Measurements from ENCODE around the gene CENPX. TPM values are rescaled to one million over a fixed set of nuclear protein-coding genes. Genes with fewer than 3 reads are reported as not detected.

Gene CENPX
- total RNA-seq, 1 donor from 2014 or later: 66.2 TPM

DNA sequence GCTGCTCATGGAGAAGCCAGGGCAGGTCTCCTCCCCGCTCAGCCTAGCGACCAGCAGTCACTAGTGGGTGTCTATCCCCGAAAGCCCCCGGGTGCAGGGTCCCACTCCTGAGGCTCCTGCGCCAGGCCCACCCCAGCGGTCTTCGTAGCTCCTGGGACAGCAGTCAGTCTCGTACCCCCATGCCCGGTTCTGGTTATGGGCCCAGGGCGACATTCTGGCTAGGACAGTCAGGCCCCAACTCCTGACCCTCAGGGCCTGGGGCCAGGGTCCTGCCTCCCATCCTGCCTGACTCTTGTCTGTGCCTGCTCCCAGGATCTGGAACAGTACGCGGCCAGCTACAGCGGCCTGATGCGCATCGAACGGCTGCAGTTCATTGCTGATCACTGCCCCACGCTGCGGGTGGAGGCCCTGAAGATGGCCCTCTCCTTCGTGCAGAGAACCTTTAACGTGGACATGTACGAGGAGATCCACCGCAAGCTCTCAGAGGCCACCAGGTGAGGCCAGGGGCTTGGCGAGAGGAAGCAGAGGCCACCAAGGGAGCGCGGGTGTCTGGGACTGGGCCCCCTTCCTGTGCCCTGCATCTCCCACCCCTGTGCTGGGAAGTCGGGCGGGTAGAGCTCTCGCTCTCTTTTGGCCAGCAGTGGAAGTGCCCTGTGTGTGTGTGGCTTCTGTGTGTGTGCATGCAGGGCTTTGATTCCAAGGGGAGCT, 31.0 kb upstream of the CENPX start:
- H3K27ac Mint-ChIP-seq: no peak overlapping the region
- no peaks in the 10 kb centered on the region for H3K27me3 Mint-ChIP-seq
- peak overlapping the region; percentile 85 for H3K4me3 Mint-ChIP-seq (ENCODE audit: low read depth)
- no peaks in the 10 kb centered on the region for H3K36me3 Mint-ChIP-seq (ENCODE audit: insufficient read depth)
- H3K4me1 Mint-ChIP-seq (ENCODE audit: low read depth): peaks cover 9% of the 10 kb centered on the region
- H3K9me3 Mint-ChIP-seq (ENCODE audit: low read depth): no peaks in the 10 kb centered on the region
- DNase-seq (ENCODE audit: low spot score, unreplicated experiment): no peak
- no peak for TF ChIP-seq CTCF (IDR thresholded peaks at IDR 0.05; ENCODE audit: unreplicated experiment)

GRCh38 chr17:82053130-82053529, 30.5 kb upstream of the CENPX start:
- DNase-seq (ENCODE audit: low spot score, unreplicated experiment): no peak
- Mint-ChIP-seq H3K4me1 (ENCODE audit: low read depth) (peaks cover 9% of the 10 kb centered on the region), H3K36me3 (ENCODE audit: insufficient read depth) (no peaks in the 10 kb centered on the region), H3K4me3 (ENCODE audit: low read depth) (peak overlapping the region; percentile 85), H3K27ac (no peak overlapping the region), H3K27me3 (no peaks in the 10 kb centered on the region), H3K9me3 (ENCODE audit: low read depth) (no peaks in the 10 kb centered on the region)
- TF ChIP-seq CTCF (IDR thresholded peaks at IDR 0.05; ENCODE audit: unreplicated experiment): no peak

DNA sequence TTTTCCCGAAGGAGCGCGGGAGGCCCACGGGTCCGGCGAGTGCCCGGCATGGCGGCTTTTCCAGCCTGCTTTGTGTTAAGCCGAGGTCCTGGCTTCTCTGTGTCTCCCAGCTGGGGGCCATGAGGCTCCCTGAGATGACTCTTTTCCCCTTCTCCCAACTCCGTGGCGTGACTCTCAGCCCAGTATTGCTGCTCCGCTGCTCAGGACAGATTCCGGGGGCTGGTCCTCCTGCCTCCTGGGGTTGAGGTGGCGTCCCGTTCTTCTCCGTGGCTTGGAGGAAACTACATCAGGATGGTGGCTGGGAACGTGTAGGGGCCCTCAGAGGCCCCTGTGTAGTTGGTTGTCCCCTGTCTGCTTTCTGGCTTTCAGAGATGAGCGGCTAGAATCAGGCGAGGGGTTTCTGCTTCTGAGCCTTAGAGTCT, 30.0 kb upstream of the CENPX start:
- Mint-ChIP-seq H3K9me3 (ENCODE audit: low read depth) (no peaks in the 10 kb centered on the region), H3K27me3 (no peaks in the 10 kb centered on the region), H3K27ac (peak overlapping the region; percentile 62), H3K4me3 (ENCODE audit: low read depth) (peak overlapping the region; percentile 85), H3K4me1 (ENCODE audit: low read depth) (peaks cover 9% of the 10 kb centered on the region), H3K36me3 (ENCODE audit: insufficient read depth) (peaks cover 1% of the 10 kb centered on the region)
- no peak for TF ChIP-seq CTCF (IDR thresholded peaks at IDR 0.05; ENCODE audit: unreplicated experiment)
- no peak for DNase-seq (ENCODE audit: low spot score, unreplicated experiment)

DNA sequence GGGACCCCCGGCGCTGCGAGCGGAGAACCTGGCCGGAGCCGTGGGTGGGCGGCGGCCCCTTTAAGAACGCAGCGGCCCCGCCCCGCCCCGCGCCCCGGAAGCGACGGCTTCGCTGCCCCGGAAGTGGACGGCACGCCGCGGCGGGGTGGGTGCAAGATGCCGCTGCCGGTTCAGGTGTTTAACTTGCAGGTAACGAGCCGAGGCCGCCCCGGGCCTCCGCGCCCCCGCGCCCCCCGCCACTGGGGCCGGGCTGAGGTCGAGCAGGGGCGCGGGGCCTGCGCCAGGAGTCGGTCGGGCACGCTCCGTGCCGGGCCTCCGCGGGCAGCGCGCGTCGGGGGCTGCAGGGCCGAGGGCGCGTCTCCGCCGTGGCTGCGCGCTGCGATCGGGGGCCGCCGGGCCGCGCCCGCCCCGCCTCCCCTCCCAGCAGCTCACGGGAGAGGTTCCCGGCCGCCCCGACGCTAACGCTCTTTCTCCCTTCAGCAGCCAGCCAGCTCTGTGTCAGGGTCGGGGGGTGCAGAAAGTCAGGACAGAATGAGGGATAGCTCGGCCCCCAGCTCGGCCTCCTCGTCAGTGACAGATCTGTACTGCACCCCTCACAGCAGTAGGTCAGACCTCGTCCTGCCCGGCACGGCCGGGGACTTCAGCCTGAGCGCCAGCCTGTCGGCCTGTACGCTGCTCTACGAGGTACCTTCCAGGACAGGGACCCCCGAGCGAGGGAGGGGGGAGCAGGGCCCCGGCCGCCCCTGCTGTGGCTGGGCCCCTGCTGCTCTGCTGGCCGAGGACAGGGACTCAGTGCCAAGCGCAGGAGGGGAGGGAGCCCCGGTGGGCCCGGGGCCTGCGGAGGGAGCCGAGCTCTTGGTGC, 29.3 kb upstream of the CENPX start, which contains the start of the genes GPS1 and RFNG:
TSS of gene GPS1 (plus strand) at position 123 of the 862 bp plus-strand sequence. CDS start at position 157, 34 bp downstream.
TSS of gene RFNG (minus strand) at position 36 of the 862 bp plus-strand sequence. CDS start 45 bp downstream, outside the sequence.
- Mint-ChIP-seq H3K27ac (peak within 1 kb of the TSS; percentile 91), H3K4me3 (ENCODE audit: low read depth) (peak within 1 kb of the TSS; percentile 88), H3K36me3 (ENCODE audit: insufficient read depth) (peaks cover 7% of the 10 kb centered on the region), H3K27me3 (no peaks in the 10 kb centered on the region), H3K4me1 (ENCODE audit: low read depth) (peaks cover 9% of the 10 kb centered on the region), H3K9me3 (ENCODE audit: low read depth) (no peaks in the 10 kb centered on the region)
- DNase-seq (ENCODE audit: low spot score, unreplicated experiment): peak; percentile 67
- TF ChIP-seq CTCF (IDR thresholded peaks at IDR 0.05; ENCODE audit: unreplicated experiment): no peak
